Stimulated activated CD8-positive, alpha-beta memory T cell treated with anti-CD3 and anti-CD28 coated beads, Interleukin-7, amount 100 ng/mL, for 24 hours (primary cell): Measurements from ENCODE around the gene HOXA11.

Experiments
- DNase-seq: peaks from one replicate; pipeline ENCODE4 v3.0.0-alpha.2; 2020; ENCODE audit warnings: low read depth

HOXA11 gene

GRCh38 chr7:27192546-27193334, 7.7 kb upstream of the HOXA11 start:
- no peak for DNase-seq

- no peak for DNase-seq
Observed at GRCh38 chr7:27191833-27192545, 7.0 kb upstream of the HOXA11 start.

- DNase-seq, result no peak
Observed at GRCh38 chr7:27191161-27191731, 6.2 kb upstream of the HOXA11 start.

GRCh38 chr7:27189997-27190748, 5.1 kb upstream of the HOXA11 start:
- no peak for DNase-seq

DNA sequence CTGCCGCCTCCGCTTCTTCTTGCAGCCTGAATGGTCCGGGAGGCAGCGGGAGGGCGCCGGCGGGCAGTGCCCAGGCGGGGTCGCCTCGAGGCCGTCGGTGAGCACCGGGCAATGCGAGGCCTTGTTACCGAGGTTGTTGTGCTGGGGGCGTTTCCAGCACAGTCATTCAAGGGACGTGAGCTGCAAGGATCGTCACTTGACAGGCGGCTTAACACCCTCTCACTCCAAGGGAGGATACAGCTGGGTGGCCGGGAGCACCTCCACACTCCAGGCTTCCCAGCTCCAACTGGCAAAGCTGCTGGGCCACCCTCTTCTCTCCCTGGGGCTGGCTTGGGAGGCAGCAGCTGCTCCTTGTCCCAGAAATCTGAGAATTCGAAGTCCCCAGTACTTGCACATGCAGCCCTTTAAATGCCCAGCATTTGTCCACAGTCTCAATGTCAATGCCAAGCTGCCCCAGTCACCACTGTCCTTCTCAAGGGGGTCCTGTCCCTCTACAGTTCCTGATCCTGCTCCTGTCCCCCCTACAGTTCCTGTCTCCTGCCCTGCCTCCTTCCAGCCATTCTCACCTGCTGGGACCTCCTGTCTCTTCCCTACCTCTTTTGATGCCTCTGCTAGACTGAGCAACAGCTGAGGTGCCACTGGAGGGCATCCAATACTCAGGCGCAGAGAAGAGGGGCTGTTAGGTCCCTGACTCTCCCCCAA, 4.4 kb upstream of the HOXA11 start:
- no peak for DNase-seq

DNA sequence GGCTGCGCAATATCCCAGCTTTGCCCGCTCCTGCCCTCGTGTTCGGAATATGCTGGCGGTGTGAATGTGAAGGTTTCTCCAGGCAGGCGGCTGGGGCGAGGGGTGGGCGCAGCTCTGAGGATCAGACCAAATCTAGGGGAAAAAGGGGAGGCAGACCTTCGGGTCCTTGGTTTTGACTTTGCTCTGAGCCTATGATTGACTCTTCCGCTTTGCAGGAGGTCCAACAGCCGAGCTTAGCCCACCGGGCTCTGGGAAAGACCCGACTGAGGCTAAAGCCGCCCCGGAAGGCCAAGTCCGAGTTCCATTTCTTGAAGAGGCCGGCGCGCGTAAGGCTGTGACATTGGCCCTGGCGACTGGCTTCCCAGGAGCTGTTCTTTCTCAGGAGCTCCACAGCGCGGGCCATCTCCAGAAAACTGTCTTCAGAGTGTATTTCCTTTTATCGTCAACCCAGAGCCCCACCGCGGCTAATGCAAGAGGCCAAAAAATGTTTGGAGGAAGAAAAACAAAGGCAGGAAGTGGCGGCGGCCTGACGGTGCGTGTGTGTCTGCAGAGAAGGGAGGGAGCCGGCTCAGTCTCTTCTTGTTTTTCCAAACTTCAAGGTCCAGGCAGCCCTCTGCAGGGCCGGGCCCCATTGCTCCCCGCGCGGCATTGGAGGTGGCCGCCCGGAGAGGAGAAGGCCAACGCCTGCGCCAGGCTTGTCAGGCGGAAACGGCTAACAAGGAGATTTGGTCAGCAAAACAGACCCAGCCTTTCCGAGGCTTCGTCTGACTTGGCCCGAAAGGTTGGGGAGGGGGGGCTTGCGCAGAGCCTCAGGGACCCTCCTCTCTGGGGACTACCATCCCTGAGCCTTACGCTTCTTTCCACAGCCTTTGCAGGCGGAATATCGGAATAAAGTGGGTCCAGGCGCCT, 3.6 kb upstream of the HOXA11 start:
- no peak for DNase-seq

DNA sequence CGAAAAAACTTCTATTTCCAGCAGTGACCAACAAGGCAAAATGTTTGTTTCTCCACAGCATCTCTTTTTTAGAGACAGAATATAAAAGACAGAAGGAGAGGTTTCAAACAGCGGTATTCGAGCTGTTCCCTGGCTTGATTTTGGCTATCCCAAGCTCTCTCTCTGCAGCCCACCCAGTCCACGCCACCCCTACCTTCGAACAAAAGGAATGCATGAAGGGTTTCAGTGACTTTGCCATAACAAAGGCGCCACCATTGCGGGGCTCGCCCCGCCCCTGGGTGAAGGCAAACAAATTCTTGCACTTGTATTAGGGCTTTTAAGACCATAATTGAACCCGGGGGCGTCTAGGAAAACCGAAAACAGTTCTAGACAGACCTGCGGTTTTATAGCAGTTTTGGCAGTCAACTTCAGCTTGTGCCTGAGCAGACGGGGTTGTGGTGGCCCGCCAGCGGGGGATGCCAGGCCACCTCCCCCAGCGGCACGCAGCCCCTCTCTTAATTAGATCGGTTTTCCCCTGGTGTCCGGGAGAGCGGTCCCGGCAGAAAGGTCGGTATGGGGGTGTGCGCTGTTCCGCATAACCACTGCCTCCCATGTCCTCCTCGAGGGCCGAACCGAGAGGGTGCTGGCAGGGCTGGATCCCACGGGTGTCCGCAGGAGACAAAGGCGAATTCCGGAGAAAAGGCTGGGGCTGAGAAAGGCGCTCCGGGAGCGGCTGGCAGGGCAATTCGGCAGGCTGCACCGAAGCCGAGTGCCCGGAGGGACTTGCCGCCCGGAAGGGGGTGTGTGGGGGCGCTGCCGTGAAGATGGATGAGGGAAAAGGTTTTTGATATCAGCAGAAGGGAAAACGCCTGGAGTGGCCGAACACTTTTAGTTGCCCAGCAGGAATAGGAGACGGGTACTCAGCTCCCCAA, 2.7 kb upstream of the HOXA11 start:
- no peak for DNase-seq

DNA sequence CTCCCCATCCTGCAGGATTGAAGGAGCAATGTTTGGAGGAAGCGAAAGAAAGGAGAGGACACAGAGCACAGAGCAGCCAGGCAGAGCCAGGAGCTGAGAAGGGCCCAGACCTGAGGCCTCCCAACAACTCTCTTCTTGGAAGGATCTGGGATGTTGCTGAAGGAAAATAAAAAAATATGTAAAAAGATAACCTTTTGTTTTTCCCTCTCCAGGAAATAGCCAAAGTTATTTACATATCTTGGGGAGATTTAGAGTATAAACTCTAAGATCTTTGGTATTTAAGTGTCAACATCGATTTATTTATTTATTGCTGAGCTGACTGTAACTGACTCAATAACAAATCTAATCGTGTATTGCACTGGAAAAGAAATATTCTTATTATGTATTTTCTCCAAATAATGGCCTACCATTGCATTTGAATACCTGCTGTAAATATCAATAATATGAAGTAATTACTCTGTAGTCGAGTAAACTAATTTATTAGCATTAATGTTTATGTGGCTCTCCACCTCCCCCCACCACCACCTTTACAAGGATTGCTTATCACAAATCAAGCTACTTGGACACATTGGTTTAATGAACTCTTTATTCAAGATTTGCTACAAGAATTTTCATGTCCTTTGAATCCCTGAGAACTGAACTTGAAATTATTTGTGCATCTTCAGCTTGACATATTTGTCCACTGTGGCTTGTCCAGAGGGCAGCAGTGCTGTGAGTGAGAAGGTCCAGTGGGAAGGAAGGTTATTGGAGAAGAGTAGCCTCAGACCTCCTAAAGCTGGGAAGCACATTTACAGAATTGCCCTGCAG, 1.8 kb upstream of the HOXA11 start:
- DNase-seq, result no peak

GRCh38 chr7:27185854-27186667, 1.0 kb upstream of the HOXA11 start:
- DNase-seq, result no peak

DNA sequence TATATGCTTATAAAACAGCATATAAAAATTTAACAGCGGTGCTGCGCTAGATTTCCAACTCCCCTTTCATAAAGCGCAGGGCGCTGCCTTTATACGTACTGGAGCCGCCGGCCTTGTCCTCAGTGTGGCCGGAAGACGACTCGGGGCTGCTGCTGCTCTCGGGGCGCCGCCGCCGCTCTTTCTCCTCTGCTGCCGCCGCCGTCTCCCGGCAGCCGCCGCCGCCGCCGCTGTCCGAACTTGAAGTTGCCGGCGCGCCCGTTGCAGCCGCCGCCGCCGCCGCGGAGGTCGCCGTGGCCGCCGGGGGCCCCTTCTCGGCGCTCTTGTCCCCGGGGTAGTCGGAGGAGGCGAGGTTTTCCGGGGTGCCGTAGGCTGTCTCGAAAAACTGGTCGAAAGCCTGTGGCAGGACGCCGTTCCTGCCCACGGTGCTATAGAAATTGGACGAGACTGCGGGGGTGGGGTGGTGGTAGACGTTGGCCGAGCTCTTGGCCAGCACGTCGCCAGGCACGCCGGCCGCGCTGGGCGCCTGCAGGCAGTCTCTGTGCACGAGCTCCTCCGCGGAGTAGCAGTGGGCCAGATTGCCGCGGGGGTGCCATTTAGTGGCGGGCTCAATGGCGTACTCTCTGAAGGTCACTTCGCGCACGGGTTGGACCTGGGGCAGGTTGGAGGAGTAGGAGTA, 557 bp downstream of the HOXA11 start:
- no peak for DNase-seq

- no peak for DNase-seq
Observed at GRCh38 chr7:27183682-27184336, 1.2 kb downstream of the HOXA11 start.

DNA sequence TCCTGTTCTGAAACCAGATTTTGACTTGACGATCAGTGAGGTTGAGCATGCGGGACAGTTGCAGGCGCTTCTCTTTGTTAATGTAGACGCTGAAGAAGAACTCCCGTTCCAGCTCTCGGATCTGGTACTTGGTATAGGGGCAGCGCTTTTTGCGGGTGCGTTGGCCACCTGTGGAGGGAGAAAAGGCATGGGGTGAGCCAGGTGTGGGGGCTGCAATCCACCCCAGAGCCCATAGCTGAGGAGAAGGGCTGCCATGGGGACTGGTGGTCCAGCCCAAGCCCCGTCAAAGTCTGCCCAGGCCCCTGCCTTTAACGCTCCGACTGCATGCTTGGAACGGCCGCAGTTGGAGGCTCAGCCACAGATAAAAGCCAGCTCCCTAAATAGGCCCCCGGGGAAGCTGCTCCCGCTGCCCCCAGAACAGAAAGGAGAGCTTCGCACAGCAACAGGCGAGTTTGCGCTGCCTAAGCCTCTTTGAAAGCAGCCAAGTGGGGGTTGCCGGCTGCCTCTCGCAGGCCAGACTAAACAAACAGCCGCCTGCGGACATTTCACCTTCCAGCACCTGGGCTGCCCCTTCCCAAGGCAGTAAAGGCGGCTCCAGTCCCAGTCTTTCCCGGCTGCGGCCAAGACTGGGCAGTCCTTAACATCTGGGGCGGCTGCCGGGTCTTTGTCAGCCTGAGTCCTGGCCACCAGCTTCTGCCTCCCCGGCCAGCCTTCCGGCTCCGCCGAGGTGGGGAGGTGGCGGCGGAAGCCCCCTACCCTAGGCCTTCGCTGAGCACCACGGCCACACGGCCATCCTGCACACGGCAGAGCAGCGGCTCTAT, 2.0 kb downstream of the HOXA11 start:
- no peak for DNase-seq

GRCh38 chr7:27182285-27182841, 2.7 kb downstream of the HOXA11 start:
- DNase-seq, result no peak

DNA sequence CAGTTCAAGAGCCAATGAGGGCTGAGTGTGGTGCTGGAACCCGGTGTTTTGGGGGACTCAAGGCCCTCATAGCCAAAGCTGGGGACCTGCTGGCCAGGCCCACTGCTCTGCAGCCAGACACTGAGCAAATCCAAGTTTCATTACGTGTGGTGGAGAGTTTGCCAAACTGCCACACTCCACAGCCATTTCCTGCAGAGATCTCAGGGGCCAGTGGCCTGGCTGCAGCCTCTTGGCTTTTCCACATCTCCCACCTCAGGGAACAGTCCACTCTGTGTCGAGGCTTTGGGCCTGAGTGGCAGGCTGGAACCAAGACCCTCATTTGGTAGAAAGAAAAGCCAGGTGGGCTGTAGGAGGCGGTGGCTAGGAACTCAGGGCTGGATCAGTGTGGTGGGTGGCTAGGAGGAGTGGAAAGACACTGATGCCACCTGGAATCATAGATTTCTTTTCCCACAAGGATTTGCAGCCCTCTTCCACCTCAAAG, 3.2 kb downstream of the HOXA11 start:
- DNase-seq, result no peak
